GM06990 (cell line): ENCODE data around the gene HLA-C.

Experiments
- DNase-seq: peaks from one replicate; pipeline ENCODE4 v3.0.0-alpha.2; 2011; ENCODE audit not compliant: insufficient read length; ENCODE audit errors: extremely low read depth
- H3K27me3 ChIP-seq: replicated peaks from 2 replicates; pipeline ENCODE4 v1.6.0; 2011; ENCODE audit warnings: low read length; ENCODE audit not compliant: control insufficient read depth, insufficient read depth
- H3K36me3 ChIP-seq: 2 replicates; pipeline ENCODE4 v1.5.1; 2011; ENCODE audit warnings: low read length; ENCODE audit not compliant: control insufficient read depth, insufficient read depth
- H3K4me3 ChIP-seq: replicated peaks from 2 replicates; pipeline ENCODE4 v1.5.1; 2011; ENCODE audit warnings: low read depth, mild to moderate bottlenecking, control low read depth, low read length
- CTCF ChIP-seq: IDR thresholded peaks from 2 replicates; pipeline ENCODE4 v1.5.1; 2011; ENCODE audit warnings: low read length, control low read depth, mild to moderate bottlenecking, inconsistent platforms; ENCODE audit not compliant: insufficient read depth, poor library complexity, severe bottlenecking

HLA-C gene

DNA sequence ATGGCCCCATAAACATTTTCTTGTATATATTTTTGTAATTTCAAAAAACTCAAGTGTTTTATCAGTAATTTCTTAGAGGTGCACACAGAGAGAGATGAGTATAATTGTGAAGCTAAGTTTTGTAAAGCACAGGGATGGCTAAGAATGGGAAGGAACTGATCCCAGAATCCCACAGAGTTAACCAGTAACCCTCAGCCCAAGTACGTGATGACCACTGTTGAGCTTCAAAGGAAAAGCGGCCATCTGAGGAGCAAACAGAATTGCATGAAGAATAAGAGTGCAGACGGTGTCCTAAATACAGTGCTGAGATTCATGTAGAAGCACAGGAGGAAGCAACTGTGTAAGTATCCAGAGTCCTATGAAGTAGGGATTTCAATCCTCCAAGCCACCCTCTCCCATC lies 28.1 kb upstream of the HLA-C start:
- H3K4me3 ChIP-seq = no peak overlapping the region
- TF ChIP-seq CTCF = no peak
- peaks cover 2% of the 10 kb centered on the region for H3K27me3 ChIP-seq
- DNase-seq = no peak
- H3K36me3 ChIP-seq = no peaks in the 10 kb centered on the region

DNA sequence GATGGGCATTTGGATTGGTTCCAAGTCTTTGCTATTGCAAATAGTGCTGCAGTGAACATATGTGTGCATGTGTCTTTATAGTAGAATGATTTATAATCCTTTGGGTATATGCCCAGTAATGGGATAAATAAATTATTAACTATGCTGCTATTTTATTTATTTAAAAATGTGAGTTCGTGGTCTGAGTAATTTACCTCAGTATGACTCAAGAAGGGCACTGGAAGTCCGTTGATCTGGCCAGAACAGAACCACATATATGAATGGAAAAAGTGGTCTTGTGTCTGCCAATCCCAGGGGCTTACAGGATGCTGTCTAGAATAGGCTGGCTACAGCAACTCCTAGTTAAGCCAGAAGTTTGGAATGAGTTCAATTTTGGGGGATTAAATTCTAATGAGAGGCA lies 27.6 kb upstream of the HLA-C start:
- no peak for DNase-seq
- Histone ChIP-seq H3K27me3 (peaks cover 2% of the 10 kb centered on the region), H3K36me3 (no peaks in the 10 kb centered on the region)

DNA sequence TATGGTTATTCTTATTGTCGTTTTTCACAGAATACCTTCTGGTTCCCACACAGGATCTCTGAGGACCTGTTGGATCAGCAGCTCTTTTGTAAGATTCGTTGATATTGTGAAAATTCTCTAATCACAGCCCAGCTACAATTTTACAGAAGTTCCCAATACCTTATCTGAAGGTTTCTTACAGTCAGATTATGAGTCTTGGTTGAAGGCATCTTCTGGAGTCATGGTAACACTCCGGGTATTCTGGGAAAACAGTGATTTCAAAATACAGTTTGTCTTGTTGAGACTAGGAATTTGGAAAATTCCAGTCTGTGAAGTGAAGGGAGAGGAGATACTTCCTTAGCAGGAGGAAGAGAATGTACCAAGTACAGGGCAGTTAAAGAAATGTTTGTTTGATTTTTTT lies 22.2 kb upstream of the HLA-C start:
- H3K27me3 ChIP-seq = peaks cover 2% of the 10 kb centered on the region; the same call in 1 of the 2 replicates
- no peak for TF ChIP-seq CTCF

More for the DNA sequence above, 27.6 kb upstream of the HLA-C start:
- no peak overlapping the region for H3K4me3 ChIP-seq
- TF ChIP-seq CTCF = no peak

GRCh38 chr6:31293343-31293742 lies 21.5 kb upstream of the HLA-C start:
- TF ChIP-seq CTCF = no peak
- no peaks in the 10 kb centered on the region for H3K36me3 ChIP-seq
- H3K4me3 ChIP-seq = no peak overlapping the region
- no peak for DNase-seq
- H3K27me3 ChIP-seq = no peaks in the 10 kb centered on the region; the same call in 1 of the 2 replicates

More for the DNA sequence above, 22.2 kb upstream of the HLA-C start:
- Histone ChIP-seq H3K36me3 (no peaks in the 10 kb centered on the region), H3K4me3 (no peak overlapping the region)
- DNase-seq = no peak

DNA sequence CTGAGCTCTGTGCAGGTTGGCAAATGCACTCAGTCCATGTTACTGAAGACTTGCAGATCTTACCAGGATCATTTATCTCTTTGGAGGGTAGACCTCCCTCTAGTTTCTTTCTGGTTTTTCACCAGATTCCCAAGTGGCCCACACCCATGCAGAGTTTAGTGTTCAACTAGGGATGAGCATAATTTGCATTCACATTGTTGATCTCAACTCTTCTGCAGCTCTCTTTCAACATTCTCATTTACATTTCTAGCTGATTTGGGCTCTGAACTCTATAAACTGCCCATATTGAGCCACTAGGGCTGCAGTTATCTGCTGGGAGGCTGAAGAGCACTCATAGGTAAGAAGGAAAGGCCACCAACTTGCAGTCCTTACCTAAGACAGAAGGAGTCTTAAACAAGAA lies 17.9 kb upstream of the HLA-C start:
- no peaks in the 10 kb centered on the region; the same call in 1 of the 2 replicates for H3K27me3 ChIP-seq
- no peak overlapping the region for H3K4me3 ChIP-seq
- no peak for DNase-seq
- TF ChIP-seq CTCF = no peak
- no peaks in the 10 kb centered on the region for H3K36me3 ChIP-seq

DNA sequence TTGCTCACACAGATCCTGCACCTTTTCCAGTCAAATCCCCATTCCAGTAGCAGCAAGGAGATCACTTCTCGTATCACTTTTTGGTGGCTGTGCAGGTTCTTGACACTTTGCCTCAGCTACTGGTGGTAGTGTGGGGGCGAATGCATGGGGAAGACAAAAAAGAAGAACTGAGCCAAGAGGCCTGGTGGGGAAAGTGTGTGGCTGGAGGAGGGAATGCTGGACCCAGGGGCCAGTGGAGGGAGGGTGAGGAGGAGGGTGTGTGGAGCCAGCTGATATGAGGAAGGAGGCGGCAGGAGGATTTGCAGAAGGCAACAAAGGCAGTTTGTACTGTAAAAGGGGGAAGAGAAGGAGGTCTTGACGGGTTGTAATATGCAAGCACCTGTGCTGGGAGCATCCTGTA lies 15.7 kb upstream of the HLA-C start:
- no peak overlapping the region for H3K4me3 ChIP-seq
- TF ChIP-seq CTCF = no peak
- DNase-seq = no peak
- H3K27me3 ChIP-seq = no peaks in the 10 kb centered on the region; the same call in none of the 2 replicates
- H3K36me3 ChIP-seq = no peaks in the 10 kb centered on the region
